IMR-90 (cell line): Measurements from ENCODE around the gene MARF1. TPM values are rescaled to one million over a fixed set of nuclear protein-coding genes. Genes with fewer than 3 reads are reported as not detected.
"Not testable (repeated sequence)": the region's sequence is repeated elsewhere in the genome, so short reads cannot be mapped to it uniquely, and the experiment has no call there.

Source experiments
- ATAC-seq: fragments of 200-7000 bp; cut with Tn5 transposase; 2 replicates; pipeline ENCODE4 v1.9.1; 2020; ENCODE audit warnings: low read depth, mild to moderate bottlenecking, moderate library complexity
- BruUV-seq: library from RNA; stranded (reverse); fragments of 400-500 nt; replicated peaks from 2 replicates; lab custom pipeline; 2021; lab: Mats Ljungman, UMichigan
- CTCF ChIA-PET: fragments of 300-600 bp; formaldehyde crosslinking; extraction: SDS; loops from one replicate; lab custom pipeline; 2021; ENCODE audit warnings: antibody characterized with exemption; lab: Yijun Ruan, JAX
- POLR2A ChIA-PET: fragments of 300-600 bp; sonication (Branson Sonifier 250); formaldehyde crosslinking; loops from one replicate; lab custom pipeline; 2022; ENCODE audit warnings: antibody characterized with exemption; ENCODE audit not compliant: unreplicated experiment; lab: Charles Lee
- DNase-seq: peaks from one replicate; pipeline ENCODE4 v3.0.0; 2013
- H2AFZ ChIP-seq: replicated peaks from 2 replicates; pipeline ENCODE3; 2013; ENCODE audit warnings: low read length, mild to moderate bottlenecking; ENCODE audit not compliant: poor library complexity
- H2AK5ac ChIP-seq: 2 replicates; pipeline ENCODE4 v1.6.1; 2013; ENCODE audit warnings: low read depth, low read length, inconsistent platforms
- H2AK9ac ChIP-seq: replicated peaks from 2 replicates; pipeline ENCODE3; 2013; ENCODE audit warnings: mild to moderate bottlenecking, low read depth, low read length, moderate library complexity; ENCODE audit not compliant: poor library complexity
- H2BK120ac ChIP-seq: 2 replicates; pipeline ENCODE4 v1.6.1; 2013; ENCODE audit warnings: low read depth, low read length, inconsistent platforms
- H2BK15ac ChIP-seq: 3 replicates; pipeline ENCODE4 v1.6.1; 2013; ENCODE audit warnings: low read depth, low read length, inconsistent platforms
- H2BK20ac ChIP-seq: 2 replicates; pipeline ENCODE4 v1.6.1; 2013; ENCODE audit warnings: low read depth, mild to moderate bottlenecking, inconsistent platforms, low read length, moderate library complexity
- H2BK5ac ChIP-seq: 2 replicates; pipeline ENCODE4 v1.6.1; 2013; ENCODE audit warnings: mild to moderate bottlenecking, low read depth, low read length, inconsistent platforms; ENCODE audit not compliant: poor library complexity, severe bottlenecking
- H3K14ac ChIP-seq: replicated peaks from 2 replicates; pipeline ENCODE4 v1.6.1; 2013; ENCODE audit warnings: low read depth, low read length, inconsistent platforms
- H3K18ac ChIP-seq: 2 replicates; pipeline ENCODE4 v1.6.1; 2013; ENCODE audit warnings: low read depth, low read length, control low read depth
- H3K23ac ChIP-seq: 2 replicates; pipeline ENCODE4 v1.6.1; 2013; ENCODE audit warnings: low read depth, low read length, inconsistent platforms
- H3K27ac ChIP-seq: 2 replicates; pipeline ENCODE4 v1.5.1; 2013; ENCODE audit warnings: mild to moderate bottlenecking, control low read depth, low read length; ENCODE audit not compliant: insufficient read depth
- H3K27me3 ChIP-seq: 2 replicates; pipeline ENCODE4 v1.6.1; 2013; ENCODE audit warnings: low read length; ENCODE audit not compliant: control insufficient read depth, insufficient read depth
- H3K36me3 ChIP-seq: 2 replicates; pipeline ENCODE4 v1.6.1; 2013; ENCODE audit warnings: low read length, mixed read lengths; ENCODE audit not compliant: control insufficient read depth, insufficient read depth
- H3K4ac ChIP-seq: 2 replicates; pipeline ENCODE4 v1.6.1; 2013; ENCODE audit warnings: low read depth, low read length, inconsistent platforms
- H3K4me1 ChIP-seq: 2 replicates; pipeline ENCODE4 v1.6.1; 2013; ENCODE audit warnings: low read length, mixed read lengths; ENCODE audit not compliant: control insufficient read depth, insufficient read depth
- H3K4me2 ChIP-seq: 2 replicates; pipeline ENCODE4 v1.6.1; 2013; ENCODE audit warnings: low read depth, mild to moderate bottlenecking, control low read depth, low read length, moderate library complexity
- H3K4me3 ChIP-seq: 2 replicates; pipeline ENCODE4 v1.5.1; 2013; ENCODE audit warnings: low read depth, mild to moderate bottlenecking, control low read depth, low read length, moderate library complexity; ENCODE audit not compliant: insufficient read depth
- H3K56ac ChIP-seq: 2 replicates; pipeline ENCODE4 v1.6.1; 2013; ENCODE audit warnings: low read length, inconsistent platforms; ENCODE audit not compliant: insufficient read depth; ENCODE audit errors: extremely low read depth
- H3K79me1 ChIP-seq, 2 experiments: 2 replicates each; pipeline ENCODE4 v1.6.1; 2013; ENCODE audit warnings: low read length in 2 of 2, inconsistent platforms in 1 of 2, low read depth in 1 of 2
- H3K9ac ChIP-seq: 2 replicates; pipeline ENCODE4 v1.6.1; 2013; ENCODE audit warnings: low read depth, low read length, control low read depth
- H3K9me1 ChIP-seq: 2 replicates; pipeline ENCODE4 v1.6.1; 2013; ENCODE audit warnings: low read length, inconsistent platforms; ENCODE audit not compliant: insufficient read depth
- H3K9me3 ChIP-seq: 2 replicates; pipeline ENCODE4 v1.6.1; 2013; ENCODE audit warnings: low read length; ENCODE audit not compliant: control insufficient read depth, insufficient read depth
- H4K20me1 ChIP-seq: 2 replicates; pipeline ENCODE4 v1.6.1; 2013; ENCODE audit warnings: low read length, inconsistent platforms; ENCODE audit not compliant: insufficient read depth
- H4K5ac ChIP-seq: 2 replicates; pipeline ENCODE4 v1.6.1; 2013; ENCODE audit warnings: mild to moderate bottlenecking, low read depth, low read length, control low read depth
- H4K8ac ChIP-seq, 2 experiments: 2 replicates each; pipeline ENCODE4 v1.6.1; 2013; ENCODE audit warnings: low read depth in 2 of 2, low read length in 2 of 2, control low read depth in 1 of 2, inconsistent platforms in 1 of 2
- H4K91ac ChIP-seq: 2 replicates; pipeline ENCODE4 v1.6.1; 2013; ENCODE audit warnings: low read depth, low read length, inconsistent platforms; ENCODE audit not compliant: insufficient read depth
- CHD1 ChIP-seq: IDR thresholded peaks from 2 replicates; pipeline ENCODE4 v1.6.1; 2012; ENCODE audit warnings: low read depth, low read length, improper control_type of control experiment
- RCOR1 ChIP-seq: IDR thresholded peaks from 2 replicates; pipeline ENCODE4 v1.6.1; 2012; ENCODE audit warnings: mild to moderate bottlenecking, low read length, improper control_type of control experiment; ENCODE audit not compliant: insufficient replicate concordance
- WGBS, 2 experiments: methylation state at CpG; one replicate each; pipeline versions ENCODE4 v1.1.5 to v1.1.7; 2013; ENCODE audit warnings: missing lambda C conversion rate in 2 of 2; ENCODE audit not compliant: insufficient read length in 1 of 2; ENCODE audit errors: extremely low coverage in 2 of 2; 5-methylcytosine and 5-hydroxymethylcytosine counted together
- dilution Hi-C: fragments of 300-500 bp; cut with HindIII; formaldehyde crosslinking; loops from one replicate; pipeline ENCODE4 v1.14.3; 2018; ENCODE audit warnings: low sequenced_read_pairs; ENCODE audit not compliant: unreplicated experiment
- in situ Hi-C: fragments of 300-500 bp; cut with MboI; formaldehyde crosslinking; loops from 3 replicates; pipeline ENCODE4 v1.14.3; 2019; ENCODE audit warnings: low sequenced_read_pairs, inconsistent platforms, mixed read lengths
- intact Hi-C: fragments of 100-400 bp; cut with micrococcal nuclease; formaldehyde crosslinking; loops from 2 replicates; pipeline ENCODE4 v1.10.0; 2022
- polyA plus RNA-seq, 3 experiments: library from polyadenylated mRNA; depleted of rRNA; stranded (reverse); fragments of >200 nt; gene quantifications; 2 replicates each; pipeline ENCODE4 v1.2.3, GENCODE V29; 2012; ENCODE audit warnings: low replicate concordance in 1 of 3
- total RNA-seq: library from RNA; depleted of rRNA; stranded (reverse); fragments of >200 nt; gene quantifications from 2 replicates; pipeline ENCODE4 v1.2.3, GENCODE V29; 2012

The MARF1 gene
- total and polyA plus RNA-seq, 2 of the 4 experiments (the other 2 are of a cell fraction), result 9.0 to 12.9 TPM

DNA sequence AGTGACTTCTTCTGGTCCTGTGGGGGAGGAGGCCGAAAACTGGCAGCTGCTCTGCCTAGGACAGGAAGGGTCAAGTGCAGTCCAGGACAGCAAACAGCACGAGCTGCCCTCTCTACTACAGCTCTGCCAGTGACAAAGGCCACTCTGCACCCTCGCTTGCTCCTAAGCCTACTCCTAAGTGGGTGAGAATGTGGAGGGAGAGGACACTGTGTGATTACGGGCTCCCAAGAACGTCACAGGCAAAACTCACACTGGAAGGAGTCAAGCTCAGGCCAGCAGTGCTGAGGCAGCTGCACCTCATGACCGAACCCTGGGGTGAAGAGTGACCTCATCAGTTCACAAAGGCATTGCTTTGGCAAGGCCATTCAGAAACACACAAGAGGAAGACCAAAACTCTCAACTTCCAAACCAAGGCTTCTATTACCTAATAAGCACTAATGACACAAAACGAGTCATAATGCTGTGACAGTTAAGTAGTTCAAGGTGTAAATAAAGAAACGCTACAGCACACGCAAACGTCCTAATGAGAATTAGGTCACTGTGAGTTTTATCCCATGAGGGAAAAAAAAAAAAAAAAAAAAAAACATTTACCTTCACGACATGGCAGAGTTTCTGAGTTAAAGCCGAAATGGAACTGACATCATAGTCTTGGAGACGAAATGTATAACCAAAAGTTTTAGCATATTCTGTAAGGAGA, 35.1 kb downstream of the MARF1 start (continued):
- TF ChIP-seq RCOR1, result no peak
- no peak for TF ChIP-seq CHD1

DNA sequence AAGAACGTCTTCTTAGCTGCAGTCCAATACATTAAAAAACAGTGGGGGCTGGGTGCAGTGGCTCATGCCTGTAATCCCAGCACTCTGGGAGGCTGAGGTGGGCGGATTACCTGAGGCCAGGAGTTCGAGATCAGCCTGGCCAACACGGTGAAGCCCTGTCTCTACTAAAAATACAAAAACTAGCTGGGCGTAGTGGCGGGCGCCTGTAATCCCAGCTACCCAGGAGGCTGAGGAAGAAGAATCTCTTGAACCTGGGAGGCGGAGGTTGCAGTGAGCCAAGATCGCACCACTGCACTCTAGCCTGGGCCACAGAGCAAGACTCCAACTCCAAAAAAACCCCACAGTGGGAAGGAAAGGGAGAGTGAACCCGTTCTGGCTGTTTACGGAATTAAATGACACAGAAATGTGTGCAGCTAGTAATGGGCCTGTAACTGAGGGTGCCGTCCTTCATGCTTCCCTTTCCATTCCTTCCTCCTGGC, 35.7 kb downstream of the MARF1 start:
- peak overlapping the region; percentile 59 for H3K23ac ChIP-seq
- H3K4me3 ChIP-seq, H3K56ac ChIP-seq, CTCF ChIA-PET, H2AK9ac ChIP-seq, H3K4me2 ChIP-seq, BruUV-seq, dilution Hi-C loops, intact Hi-C loops, H3K9ac ChIP-seq, in situ Hi-C loops, H4K20me1 ChIP-seq, POLR2A ChIA-PET, ATAC-seq, H2AFZ ChIP-seq, DNase-seq, H3K27me3 ChIP-seq, H3K9me3 ChIP-seq: not testable (repeated sequence)
- H3K79me1 ChIP-seq, result peaks cover 0 to 27% of the 10 kb centered on the region in 2 experiments; a peak in 2 of 4 replicates
- H4K5ac ChIP-seq, result peak overlapping the region; percentile 75; the same call in 1 of the 2 replicates
- peak overlapping the region; percentile 27 for H2BK120ac ChIP-seq
- H3K9me1 ChIP-seq, result peaks cover 19% of the 10 kb centered on the region
- H4K91ac ChIP-seq, result peak overlapping the region; percentile 49
- peak overlapping the region; percentile 95 for H2AK5ac ChIP-seq
- H3K4ac ChIP-seq, result peak overlapping the region; percentile 80
- peaks cover 56% of the 10 kb centered on the region for H3K36me3 ChIP-seq
- H4K8ac ChIP-seq, result peak overlapping the region in 1 of 2 experiments; percentile 72; a peak in 2 of 4 replicates
- peaks cover 10% of the 10 kb centered on the region for H3K4me1 ChIP-seq
- peak overlapping the region; percentile 58 for H2BK20ac ChIP-seq
- peak overlapping the region; percentile 88 for H3K18ac ChIP-seq
- peak overlapping the region; percentile 41 for H2BK5ac ChIP-seq
- no CpG with 5 or more reads among the region's 12 CpGs for WGBS, 2 experiments
- H3K14ac ChIP-seq, result peak overlapping the region; percentile 30
- H3K27ac ChIP-seq, result peak overlapping the region; percentile 78
- 0 out of 3 replicates have a peak overlapping the region, but pooled peaks have one; percentile 24 for H2BK15ac ChIP-seq
